ENCODE data around the gene TMIGD3.

Gene TMIGD3

DNA sequence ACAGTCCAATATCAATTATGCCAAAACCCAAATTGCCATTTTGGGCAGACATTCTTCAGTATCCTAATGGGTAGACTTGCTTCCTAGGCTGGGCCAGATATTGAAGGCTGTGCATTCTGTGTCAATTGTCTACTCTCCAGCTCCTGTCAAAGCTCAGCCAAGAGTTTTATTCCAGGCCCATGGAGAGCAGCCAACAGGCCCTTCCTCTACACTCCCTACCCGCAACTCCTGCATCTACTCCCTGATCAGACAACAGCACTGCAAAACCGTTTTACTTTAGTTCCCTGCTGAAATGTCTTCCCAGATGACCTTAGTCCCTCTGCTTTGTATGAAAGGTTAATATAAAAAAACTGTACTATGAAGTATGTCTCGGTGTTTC lies 6.6 kb upstream of the TMIGD3 start:
- no peak for DNase-seq (ENCODE audit: low read depth in 2 of 3, low spot score in 2 of 3)

DNA sequence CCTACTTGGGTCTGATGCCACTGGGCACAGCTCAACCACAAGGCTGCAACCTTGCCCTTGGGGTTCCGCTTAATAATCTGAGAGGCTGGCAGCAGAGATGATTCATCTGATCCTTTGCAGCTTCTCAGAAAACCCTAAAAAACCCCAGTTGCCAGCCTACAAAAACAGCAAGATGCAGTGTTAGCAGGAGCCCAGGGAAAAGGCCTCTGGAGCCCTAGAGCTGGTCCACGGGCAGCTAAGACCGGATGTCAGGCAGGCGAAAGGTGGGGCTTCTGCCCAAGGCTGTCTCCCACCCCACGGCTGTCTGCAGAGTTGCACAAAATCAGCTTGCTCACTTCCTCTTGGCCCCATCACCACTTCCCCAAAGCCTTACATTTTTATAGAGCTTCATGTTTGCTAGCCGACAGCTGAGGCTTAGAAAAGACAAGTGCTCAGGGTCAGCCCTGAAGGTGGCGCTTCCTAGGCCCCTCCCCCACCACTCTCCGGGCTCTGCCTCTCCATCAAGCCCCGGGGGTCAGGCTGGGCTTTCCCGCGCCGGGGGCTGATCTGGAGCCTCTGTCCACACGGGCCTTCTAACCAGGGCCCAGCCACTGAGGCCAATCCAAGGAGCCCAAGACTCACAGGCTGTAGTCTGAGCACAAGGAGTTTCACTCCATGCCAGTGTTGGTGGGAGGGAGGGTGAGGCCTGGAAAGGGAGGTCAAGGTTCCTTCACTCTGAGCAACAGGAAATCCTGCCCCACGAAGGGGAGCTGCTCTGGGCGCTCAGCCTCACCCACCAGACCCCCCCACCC lies 4.2 kb upstream of the TMIGD3 start:
- no peak for DNase-seq (ENCODE audit: low read depth in 2 of 3, low spot score in 2 of 3)

DNA sequence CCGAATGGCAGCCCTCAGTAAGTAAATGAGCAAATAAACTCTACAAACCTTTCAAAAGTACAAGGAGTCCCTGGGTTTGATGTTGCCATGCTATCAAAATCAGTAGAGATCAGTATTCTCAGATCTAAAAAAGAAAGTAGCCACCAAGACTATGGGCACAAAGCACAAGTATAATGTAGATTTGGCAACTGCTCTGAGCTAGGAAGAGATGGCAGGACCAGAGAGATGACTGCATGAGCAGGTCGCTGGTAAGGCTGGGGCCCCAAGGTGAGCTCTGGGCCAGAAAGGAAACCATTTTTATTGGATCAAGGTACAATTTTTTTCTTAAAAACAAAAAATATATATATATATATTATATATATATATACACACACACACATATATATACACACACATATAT lies 3.1 kb upstream of the TMIGD3 start:
- no peak for DNase-seq (ENCODE audit: low read depth in 2 of 3, low spot score in 2 of 3)

DNA sequence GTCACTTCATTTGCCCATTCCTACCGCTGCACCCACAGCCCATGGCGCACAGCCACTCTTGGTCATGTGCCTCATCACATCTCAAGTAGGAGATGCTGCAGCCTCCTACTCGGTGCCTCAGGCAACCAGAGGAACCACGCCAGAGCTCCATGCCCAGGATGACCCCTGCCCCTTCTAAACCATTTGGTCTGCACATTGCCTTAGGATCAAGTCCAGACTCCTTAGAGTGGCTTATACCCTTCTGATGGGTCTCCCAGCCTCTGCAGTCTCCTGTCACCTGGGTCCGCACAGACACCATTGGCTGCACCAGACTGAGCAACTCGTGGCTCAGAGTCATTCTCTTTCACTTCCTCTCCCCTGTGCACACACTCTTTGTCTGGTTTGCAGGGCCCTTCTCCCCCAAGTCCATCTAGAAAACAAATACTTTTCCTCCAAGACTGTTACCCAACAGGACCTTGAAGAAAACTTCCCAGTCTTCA lies 2.2 kb upstream of the TMIGD3 start:
- DNase-seq (ENCODE audit: low read depth in 2 of 3, low spot score in 2 of 3), result no peak

DNA sequence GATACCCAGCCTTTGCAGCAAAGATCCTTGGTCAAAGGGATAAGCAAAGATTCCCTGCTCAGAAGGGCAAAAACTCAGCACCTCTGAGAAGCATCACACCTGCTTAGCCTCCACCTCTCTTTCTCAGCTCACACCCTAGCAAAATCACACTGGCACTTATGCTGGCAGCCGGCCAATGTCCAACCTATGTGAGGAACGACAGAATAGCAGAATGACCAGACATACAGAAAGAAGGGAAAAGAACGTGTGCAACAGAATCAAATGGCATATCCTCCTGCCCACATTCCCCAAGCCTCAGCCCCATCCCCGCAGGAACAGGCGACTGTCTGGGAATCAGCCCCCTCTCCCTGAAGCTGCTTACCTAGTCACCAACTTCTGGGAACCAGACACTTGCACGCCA lies 664 bp upstream of the TMIGD3 start:
- no peak for DNase-seq (ENCODE audit: low read depth in 2 of 3, low spot score in 2 of 3)

DNA sequence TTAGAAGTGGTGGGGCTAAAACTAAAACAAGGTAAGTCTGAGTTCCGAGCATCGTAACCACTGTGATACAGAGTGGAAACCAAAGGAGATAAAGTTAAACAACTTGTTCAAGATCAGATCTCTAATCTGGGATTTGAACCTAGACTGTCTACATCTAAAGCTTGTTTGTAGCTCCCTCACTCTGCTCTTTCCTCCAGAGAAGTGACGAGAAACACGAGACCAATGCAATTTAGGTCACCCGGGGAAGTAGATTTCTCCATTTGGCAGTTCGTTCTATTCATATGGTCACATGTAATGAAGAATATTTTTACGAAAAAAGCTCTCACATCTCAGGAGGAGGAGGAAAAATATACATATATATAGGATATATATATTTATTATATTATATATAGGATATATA lies 1.8 kb downstream of the TMIGD3 start:
- DNase-seq (ENCODE audit: low read depth in 2 of 3, low spot score in 2 of 3), result no peak

DNA sequence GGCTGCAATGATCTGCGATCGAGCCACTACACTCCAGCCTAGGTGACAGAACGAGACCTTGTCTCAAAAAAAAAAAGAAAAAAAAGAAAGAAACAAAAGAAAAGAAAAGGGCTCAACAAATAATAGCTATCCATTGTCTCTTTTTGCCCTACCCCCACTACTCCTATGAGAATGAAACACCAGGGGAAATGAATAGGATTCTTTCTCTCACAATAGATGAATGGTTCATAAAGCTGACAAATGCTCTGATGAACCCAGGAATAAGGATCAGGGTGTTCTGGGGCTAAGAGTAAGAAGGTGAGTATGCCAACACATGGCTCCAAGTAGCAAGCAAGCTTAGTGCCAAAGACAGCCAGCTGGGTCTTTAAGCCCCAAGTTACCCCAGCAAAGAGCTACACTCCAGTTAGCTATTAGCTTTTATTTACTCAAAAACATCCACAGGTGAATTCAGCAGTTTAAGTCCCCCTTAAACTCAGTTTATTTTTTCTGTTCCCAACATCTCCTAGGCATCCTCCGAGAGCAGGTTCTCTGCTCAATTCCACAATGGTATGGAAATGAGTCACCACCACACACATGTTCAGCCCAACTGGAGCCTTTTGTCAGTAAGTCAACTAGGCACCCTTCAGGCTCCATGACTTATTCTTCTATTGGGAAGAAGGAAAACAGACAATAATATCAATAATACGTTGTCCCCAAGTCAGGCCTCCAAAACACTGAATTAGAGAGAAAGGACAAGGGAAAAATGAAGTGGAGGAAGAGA lies 4.2 kb downstream of the TMIGD3 start:
- DNase-seq (ENCODE audit: low read depth in 2 of 3, low spot score in 2 of 3), result no peak

DNA sequence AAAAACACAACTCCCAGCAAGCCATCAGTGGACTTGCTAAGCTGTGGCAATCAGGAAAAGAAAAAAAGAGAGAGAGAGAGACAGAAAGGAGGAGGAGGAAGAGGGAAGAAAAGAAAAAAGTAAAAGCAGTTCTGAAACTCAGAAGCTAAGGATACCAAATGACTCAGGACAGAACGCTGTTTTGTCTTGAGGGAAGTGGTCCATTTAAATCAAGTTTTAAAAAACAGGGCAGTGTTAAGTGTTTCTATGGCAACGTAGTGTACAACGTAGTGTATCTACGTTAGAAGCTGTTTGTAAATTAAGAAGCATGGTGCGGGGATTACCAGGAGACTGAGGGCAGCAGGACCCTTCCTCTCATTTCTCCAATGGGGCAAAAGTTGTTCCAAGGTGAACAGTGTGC lies 5.8 kb downstream of the TMIGD3 start:
- DNase-seq (ENCODE audit: low read depth in 2 of 3, low spot score in 2 of 3), result no peak

DNA sequence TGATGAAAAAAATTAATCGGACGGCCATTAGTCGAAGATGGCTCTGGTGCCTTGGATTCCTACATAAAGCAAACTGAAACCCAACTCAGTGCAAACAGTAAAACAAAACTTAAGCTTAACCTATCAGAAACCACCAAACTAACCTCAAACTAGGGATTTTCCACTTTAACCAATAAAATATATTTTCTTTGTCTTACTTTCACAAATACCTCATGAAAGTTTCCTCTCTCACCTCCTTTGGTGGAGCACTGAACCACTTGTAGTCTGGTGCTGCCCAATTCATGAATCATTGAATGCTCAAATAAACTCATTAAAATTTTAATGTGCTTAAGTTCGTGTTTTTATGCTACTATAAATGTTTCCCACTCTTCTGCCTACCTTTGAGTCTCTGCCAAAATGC lies 7.0 kb downstream of the TMIGD3 start:
- no peak for DNase-seq (ENCODE audit: low read depth in 2 of 3, low spot score in 2 of 3)

DNA sequence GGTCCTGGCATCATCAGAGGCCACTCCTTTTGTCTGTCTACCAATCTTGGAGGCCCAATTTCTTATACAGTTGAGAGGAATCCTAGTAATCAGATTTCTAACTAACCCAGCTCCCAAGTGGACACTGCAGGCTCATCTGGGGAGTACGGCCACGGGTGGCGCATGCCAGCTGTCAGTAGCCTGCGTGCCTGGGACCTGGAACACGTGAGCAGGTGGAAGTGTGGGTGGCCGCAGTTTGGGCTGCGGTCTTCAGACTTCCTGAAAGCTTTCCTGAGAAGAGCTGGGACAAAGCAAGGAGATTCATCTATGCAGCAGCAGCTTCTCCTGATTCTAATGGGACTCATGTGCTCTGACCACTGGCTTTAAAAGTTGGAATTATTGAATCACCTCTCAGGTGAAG lies 12.4 kb downstream of the TMIGD3 start:
- DNase-seq (ENCODE audit: low read depth in 2 of 3, low spot score in 2 of 3), result no peak

DNA sequence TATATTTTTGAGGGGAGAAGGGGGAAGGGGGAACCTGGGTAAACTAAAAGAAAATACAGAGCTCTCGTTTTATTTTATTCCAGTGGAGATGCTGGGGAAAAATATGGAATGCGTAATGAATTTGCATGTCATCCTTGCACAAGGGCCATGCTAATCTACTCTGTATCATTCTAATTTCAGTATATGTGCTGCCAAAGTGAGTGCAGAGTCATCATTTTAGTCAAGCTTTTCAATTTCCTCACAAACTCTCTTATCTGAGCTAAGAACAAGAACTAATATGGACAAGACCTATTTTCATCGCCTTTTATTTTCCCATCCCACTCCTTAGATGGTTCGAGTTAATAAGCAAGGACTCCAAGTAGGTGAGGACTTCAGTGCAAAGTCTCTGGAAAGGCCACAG lies 13.2 kb downstream of the TMIGD3 start:
- DNase-seq (ENCODE audit: low read depth in 2 of 3, low spot score in 2 of 3), result no peak

DNA sequence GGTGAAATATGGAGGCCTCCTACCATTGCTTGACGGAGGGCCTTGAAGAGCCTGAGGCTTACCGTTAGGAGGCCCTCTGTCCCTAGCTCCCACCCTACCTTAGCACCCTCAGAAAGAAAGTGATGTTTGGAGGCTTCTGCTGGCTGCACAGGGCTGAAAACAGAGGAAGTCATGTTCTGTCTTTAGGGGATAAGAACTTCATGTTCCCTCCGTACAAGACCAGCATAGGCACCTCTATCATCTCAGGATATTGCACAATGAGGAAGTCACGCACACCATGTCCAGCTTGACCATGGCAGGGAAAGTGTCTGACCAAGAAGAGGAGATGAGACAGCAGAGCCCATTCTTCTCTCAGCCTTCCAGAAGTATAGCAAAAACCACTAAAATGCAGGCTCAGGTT lies 13.8 kb downstream of the TMIGD3 start:
- no peak for DNase-seq (ENCODE audit: low read depth in 2 of 3, low spot score in 2 of 3)

DNA sequence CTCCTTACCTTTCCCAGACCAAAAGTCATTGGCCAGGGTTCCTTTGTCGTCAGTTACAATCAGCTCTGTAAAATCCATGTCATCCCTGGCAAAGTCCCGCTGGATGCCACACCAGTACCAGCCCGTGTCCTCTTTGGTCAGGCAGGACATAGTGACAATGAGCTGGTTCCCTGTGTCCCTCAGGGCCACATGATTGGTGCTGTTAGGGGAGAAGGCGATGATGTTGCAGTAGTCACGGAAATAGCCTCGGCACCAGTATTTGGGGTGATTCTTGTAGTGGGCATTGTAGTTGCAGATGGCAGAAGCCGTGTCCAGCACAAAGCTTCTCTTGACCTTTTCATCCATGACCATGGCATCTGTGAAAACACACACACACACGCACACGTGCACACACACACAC lies 14.8 kb downstream of the TMIGD3 start:
- no peak for DNase-seq (ENCODE audit: low read depth in 2 of 3, low spot score in 2 of 3)

DNA sequence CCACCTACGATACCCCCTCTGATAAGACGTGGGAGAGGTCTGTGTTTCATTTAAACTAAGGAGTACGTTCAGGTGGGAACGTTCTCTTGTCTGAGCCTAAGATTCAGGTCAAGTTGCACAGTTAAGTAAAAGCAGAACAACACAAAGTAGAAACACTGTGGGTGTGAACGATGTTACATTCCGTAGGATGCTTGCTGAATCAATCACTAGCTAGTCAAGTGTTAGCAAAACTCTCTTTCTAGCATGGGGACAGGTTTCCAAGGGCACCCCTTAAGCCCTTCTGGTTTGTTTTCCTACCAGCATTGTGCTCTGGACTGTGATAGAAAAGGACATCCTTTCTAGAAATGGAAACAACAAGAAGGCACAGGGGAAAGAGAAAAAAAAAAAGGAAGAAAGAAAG lies 16.3 kb downstream of the TMIGD3 start:
- no peak for DNase-seq (ENCODE audit: low read depth in 2 of 3, low spot score in 2 of 3)

DNA sequence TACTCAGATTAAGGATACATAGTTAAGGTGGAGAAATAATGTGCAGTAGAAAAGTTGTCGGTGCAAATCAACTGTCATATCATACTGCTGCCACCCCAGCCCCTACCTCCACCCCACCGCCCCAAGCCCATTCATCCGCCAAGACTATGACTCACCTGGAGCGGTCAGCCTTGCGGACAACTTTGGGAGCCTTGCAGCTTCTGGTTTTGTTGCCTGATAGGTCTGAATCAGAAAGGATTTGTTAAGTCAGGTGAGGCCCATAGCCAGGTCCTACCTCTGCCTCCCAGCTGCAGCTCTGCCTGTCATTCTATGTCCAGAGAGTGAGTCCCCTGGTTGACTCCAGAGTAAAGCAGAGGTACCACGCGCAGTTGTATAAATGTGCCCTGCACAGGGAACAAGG lies 17.0 kb downstream of the TMIGD3 start:
- no peak for DNase-seq (ENCODE audit: low read depth in 2 of 3, low spot score in 2 of 3)

DNA sequence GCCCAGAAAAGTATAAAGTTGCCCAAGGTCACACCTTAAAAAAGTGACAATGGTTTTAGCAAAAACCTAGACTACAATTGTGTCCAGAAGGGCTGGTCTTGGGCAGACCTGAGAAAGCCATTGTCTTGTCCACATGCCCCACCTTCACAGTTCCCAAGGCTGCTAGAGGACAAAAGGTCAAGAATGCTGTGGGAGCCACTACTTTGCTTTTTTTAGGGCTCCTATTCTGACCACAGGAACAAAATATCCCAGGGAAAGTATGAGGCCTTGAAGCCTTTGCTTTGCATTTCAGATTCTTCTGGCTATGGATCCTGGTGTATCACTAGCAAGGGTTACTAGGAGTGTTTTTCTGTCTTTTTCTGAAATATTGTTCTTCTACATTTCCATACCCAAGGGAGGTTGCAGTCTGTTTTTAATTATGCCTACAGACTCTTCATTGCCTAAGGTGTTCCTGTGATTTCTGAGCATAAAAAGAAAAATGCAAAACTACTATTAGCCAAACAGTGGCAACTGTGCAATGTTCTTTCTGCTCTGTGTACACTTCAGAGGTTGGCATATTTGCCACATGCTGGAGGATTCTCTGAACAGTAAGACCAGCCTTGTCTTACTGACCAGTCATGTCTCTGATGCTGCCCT lies 18.9 kb downstream of the TMIGD3 start:
- DNase-seq (ENCODE audit: low read depth in 2 of 3, low spot score in 2 of 3), result no peak

DNA sequence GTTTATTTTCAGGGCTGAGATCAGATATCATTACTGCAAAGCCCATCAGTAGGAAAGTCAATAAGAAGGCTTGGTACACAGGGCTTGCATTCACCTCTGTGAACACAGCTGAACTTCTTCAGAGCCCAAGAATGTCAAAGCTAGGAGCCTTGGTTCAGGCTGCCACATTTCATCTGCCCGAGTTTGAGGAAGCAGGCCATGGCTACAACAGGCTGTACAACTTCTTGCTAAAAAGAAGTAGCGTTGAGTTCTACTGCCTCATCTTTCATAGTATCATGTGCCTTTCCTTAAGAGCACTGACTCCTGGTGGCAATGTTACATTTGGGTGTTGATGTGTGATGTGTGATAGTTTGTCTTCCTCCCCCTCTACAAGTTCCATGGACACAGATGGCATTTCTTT lies 19.6 kb downstream of the TMIGD3 start:
- DNase-seq (ENCODE audit: low read depth in 2 of 3, low spot score in 2 of 3), result no peak

DNA sequence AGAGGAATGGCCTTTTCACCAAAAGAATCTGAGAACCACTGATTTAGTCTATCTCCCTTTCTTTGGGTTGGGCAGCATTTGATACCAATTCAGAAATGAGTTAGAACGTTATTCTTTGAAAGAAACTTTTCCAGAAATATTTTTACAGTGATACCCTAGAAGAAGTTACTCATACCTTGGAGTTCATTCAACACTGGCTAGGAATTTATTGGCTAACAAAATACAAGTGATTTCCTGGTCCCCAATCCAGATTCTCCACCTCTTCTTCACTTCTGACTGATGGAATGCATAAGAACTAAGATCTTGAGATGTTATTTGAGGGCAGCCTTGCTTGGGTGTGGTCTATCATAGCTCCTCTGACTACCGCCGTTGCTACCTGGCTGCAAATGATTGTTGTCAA lies 20.3 kb downstream of the TMIGD3 start:
- no peak for DNase-seq (ENCODE audit: low read depth in 2 of 3, low spot score in 2 of 3)

DNA sequence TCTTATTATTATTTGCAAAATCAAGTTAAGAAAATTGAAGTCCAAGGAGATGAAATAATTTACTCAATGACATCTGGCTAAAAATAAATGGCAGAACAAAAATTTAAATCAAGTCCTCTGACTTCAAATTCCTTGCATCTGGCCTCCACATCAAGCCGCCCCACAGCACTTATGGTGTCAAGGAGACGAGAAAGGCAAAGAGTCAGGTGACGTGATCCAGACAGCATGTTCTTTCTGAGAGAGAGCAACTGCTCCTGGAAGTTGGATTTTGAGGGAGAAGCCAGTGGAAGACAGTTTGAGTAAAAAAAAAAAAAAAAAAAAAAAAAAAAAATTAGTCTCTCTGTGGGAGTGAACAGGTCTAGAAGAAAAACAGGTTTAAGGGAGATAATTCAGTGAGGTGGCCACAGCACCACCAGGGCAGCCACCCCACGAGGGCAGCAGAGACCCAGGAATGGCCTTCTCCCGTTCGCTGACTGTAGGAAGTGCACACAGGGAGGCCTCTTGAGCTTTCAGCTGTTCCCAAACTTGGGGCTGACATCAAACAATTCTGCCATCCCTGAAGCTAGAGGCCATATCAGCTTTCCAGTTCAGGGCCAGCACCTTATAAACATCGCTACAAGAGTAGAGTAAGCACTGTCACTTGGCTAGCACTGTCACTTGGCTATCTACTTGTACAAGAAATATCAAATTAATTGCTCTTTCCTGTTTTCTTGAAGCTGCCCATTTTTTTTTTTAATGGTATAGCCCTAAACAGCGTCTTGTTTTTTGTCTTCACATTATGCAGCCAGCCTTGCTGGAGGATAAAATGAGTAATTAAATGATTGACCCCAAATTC lies 21.8 kb downstream of the TMIGD3 start:
- DNase-seq (ENCODE audit: low read depth in 2 of 3, low spot score in 2 of 3), result no peak

DNA sequence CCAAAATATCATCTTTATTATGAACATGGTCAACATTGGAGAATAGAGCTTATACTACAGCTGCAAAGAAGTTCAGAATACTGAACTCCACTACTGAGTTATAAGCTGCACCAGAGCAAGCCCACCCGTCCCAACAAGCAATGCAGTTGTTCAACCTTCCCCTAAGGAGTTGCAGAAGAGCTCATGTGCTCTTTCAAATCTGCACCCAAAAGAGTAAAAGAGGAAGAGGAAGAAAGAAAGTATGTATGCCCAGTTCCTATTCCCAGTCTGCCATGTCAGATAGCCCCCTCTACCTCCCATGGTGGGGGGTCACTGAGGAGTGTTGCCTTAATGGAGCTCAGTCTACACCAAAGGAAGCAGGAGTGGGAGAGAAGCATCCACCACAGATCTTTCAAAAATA lies 22.8 kb downstream of the TMIGD3 start:
- no peak for DNase-seq (ENCODE audit: low read depth in 2 of 3, low spot score in 2 of 3)

DNA sequence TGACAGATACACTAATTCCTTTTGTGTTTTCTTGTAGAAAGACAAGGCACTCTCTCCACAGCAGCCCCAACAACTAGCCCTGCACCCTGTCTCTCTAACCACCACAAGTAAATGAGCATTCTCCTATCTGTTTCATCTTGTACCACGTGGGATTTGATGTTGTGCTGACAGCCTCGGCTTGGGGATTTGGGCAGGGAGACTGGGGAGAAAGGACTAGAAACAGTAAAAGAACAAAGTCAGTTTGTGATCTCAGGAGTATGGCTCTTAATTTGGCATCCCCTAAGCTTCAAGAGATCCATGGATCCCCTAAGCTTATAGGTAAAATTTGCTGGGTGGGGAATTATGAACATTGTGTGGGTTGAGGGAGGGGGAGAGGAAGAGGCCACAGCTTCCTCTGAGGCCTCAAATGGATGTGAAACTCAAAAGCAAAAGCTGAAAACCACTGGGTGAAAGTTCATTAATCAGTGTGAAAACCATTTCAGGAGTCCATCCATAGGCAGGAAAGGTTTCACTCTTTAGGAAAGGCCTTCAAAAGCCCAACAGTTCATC lies 26.6 kb downstream of the TMIGD3 start:
- DNase-seq (ENCODE audit: low read depth in 2 of 3, low spot score in 2 of 3), result peak in 1 of 3 experiments; percentile 17

Data from activated CD8-positive, alpha-beta memory T cell treated with anti-CD3 and anti-CD28 coated beads for 48 hours (primary cell).